Measurements from ENCODE around the gene INSC. TPM values are rescaled to one million over a fixed set of nuclear protein-coding genes. Genes with fewer than 3 reads are reported as not detected.
"Not testable (repeated sequence)": the region's sequence is repeated elsewhere in the genome, so short reads cannot be mapped to it uniquely, and the experiment has no call there.

INSC gene, protein sequence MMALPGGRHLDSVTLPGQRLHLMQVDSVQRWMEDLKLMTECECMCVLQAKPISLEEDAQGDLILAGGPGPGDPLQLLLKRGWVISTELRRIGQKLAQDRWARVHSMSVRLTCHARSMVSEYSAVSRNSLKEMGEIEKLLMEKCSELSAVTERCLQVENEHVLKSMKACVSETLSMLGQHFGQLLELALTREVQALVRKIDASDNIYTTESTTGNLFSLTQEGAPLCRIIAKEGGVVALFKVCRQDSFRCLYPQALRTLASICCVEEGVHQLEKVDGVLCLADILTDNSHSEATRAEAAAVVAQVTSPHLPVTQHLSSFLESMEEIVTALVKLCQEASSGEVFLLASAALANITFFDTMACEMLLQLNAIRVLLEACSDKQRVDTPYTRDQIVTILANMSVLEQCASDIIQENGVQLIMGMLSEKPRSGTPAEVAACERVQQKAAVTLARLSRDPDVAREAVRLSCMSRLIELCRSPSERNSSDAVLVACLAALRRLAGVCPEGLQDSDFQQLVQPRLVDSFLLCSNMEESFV
- 1 to 10 TPM in 1 of 4 donors, under 1 TPM in 3; 0.41 to 1.1 (median 0.57) TPM for polyA plus RNA-seq (ENCODE audit: insufficient read length in 4 of 4)

DNA sequence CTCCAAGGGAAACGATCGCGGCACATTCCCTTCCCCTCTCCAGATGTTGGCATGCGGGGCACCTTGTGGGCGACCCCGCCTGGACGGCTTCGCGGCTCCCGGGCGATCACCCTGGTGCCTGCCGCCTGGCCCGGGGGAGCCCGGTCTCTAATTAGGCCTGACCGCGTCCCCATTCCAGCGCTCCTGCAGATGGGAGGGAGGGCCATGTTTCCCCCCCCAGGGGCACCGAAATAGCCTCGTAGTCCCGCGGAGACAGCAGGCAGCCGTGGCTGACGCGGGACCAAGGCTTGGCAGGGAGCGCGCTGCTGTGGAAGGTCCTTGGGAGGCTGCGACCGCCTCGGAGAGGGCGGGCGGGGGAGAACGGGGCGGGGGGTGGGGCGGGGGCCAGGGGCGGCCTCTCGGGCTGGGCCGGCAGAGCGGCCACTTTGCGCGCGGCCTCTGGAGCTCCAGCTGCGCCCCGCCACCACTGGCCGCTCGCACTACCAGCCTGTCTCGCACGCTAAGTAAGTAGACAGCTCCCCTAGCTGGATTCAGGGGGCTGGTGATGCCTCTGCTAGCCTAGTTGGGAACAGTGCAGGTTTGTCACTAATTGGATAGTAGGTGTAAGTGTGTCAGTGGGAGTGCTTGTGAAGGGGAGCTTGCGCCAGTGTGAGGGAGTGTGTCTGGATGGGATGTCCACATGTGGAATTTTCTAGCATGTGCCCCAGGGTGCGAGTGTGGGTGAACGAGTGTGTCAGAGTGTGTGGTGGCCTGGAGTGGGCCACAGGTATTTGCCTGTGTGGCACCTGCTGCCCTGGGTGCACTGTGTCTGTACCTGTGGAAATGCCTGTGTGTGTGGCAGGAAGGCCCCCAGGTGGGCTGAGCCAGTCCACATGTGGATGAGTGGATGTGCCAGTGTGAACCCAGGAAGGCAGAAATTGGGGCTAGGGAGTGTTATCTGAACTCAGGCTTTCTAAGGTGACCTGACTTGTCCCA, at the start of gene INSC:
TSS of gene INSC (plus strand) at position 423 of the 975 bp plus-strand sequence. CDS start 34,252 bp downstream, outside the sequence.
- peak in 1 of 4 donors; percentile 4 for DNase-seq (ENCODE audit: low read depth in 4 of 4, low spot score in 3 of 4)

DNA sequence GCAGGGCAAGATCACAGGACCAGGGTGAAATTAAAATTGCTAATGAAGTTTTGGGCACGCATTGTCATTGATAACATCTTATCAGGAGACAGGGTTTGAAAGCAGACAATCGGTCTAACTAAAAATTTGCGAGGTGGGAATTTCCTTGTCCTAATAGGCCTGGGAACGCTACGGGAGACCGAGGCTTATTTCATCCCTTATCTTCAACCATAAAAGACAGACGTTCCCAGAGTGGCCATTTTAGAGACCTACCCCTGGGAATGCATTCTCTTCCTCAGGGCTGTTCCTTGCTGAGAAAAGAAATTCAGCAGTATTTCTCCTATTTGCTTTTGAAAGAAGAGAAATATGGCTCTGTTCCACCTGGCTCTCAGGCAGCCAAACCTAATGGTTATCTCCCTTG, 45.0 kb upstream of the INSC start:
- not testable (repeated sequence) for DNase-seq (ENCODE audit: low read depth in 4 of 4, low spot score in 3 of 4)

- DNase-seq (ENCODE audit: low read depth in 4 of 4, low spot score in 3 of 4), result no peak
Measured at GRCh38 chr11:15071556-15072255, 43.0 kb upstream of the INSC start.

DNA sequence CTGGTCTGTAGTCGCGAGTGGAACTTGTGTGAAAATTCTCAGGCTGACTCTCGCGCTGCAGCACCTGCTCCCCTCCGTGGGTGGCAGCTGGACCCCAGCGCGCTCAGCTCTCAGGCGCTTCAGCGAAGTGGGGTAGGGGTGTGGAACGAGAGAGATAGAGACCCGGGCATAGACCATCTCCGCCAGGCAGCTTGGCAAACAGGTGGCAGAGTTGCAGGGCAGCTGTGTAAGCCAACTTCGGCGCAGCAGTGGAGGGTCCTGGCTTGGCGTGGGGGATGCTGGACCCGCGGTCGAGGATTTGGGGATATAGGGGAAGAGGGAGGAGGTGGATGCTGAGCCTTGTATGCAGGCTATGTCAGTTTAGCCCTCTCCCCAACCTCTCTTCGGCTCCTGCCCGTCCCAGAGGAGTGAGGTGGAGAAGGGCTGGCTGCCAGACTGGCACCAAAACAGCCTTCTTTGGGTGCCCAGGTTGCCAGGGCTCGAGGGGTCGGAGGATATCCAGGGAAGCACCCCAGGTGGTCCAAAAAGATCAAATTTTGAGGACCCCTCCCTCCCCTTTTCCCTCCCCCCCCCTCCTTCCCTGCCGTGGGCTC, 42.1 kb upstream of the INSC start:
- no peak for DNase-seq (ENCODE audit: low read depth in 4 of 4, low spot score in 3 of 4)

DNA sequence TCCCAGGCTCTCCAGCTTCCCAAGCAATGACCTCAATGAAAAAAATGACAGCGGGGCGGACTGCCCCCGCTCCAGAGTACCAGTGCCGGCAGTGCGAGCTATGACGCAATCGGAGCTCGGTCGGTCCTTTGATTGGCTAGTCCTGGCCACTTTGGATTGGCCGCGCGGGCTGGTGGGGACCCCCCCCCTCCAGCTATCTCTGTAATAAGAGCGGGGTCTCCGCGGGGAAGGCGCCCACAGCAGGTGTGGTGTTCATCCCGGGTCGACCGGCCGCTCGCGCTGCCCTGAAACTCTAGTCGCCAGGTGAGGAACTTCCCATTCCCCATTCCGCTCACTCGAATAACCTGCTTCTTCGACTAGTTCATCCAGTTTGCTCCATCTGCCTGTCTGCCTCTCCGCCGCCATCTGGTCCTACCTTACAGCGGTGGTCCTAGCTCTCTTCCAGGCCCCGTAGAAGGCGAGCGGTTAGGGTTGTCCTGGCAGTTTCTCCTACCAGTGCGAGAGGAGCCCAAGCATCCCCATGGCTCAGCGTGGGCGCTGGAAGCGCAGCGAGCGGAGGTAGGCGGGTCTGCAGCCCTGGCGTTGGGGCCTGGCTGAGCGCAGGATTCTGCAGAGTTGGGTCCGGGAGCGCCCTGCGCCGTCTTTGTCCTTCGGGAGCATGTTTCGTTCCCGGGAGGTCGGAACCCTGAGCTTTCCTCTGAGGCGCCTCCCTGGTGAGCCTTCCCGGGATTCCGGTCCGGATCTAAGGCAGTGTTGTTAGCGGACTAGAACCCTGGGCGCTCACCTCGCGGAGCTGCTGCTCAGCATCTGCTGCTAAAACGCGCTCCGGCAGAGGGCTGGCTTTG, 41.1 kb upstream of the INSC start, which contains the start of gene CALCB:
TSS of gene CALCB (plus strand) at position 233 of the 845 bp plus-strand sequence. CDS start 1,126 bp downstream, outside the sequence.
- peak in 3 of 4 donors; percentile 15 to 16 (median 16) for DNase-seq (ENCODE audit: low read depth in 4 of 4, low spot score in 3 of 4)

DNA sequence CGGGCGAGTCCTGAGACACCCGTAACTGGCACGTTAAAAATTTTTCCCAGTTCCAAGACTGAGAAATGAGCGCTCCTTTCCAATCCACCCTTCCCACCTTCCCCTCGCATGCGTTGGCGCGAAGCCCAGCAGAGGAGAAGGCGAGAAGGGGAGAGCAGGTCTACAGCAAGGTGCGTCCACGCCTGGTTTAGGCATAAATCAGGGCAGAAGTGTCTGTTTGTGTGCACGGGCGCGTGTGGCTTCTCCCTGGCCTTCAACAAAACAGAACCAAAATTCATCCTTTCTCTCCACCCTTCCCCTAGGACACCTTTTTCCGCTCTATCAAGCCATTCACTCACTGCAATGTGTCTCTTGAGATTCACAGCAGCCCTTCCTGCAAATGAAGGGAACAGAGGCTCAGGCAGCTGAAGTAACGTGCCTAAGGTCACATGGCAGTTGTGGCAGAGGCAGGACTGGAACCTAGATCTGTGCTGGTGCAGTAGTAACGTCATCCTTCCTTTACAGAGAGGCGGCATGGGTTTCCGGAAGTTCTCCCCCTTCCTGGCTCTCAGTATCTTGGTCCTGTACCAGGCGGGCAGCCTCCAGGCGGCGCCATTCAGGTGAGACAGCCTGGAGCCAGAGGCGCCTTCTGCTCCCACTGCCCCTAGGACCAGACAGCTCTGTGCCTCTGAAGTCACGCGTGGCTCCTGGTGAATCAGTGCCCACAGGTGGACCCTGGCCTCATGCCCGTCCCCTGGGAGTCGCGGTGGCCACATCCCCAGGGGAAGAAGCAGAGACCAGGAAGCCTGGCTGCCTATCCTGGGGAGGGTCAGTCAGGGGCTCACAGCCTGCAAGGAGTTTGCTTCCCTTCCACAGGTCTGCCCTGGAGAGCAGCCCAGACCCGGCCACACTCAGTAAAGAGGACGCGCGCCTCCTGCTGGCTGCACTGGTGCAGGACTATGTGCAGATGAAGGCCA, 40.2 kb upstream of the INSC start:
- peak; percentile 61 to 72 (median 69) for DNase-seq (ENCODE audit: low read depth in 4 of 4, low spot score in 3 of 4)

- DNase-seq (ENCODE audit: low read depth in 4 of 4, low spot score in 3 of 4), result no peak
Measured at GRCh38 chr11:15075162-15075526, 39.6 kb upstream of the INSC start.

- no peak for DNase-seq (ENCODE audit: low read depth in 4 of 4, low spot score in 3 of 4)
Measured at GRCh38 chr11:15091175-15091574, 23.5 kb upstream of the INSC start.

DNA sequence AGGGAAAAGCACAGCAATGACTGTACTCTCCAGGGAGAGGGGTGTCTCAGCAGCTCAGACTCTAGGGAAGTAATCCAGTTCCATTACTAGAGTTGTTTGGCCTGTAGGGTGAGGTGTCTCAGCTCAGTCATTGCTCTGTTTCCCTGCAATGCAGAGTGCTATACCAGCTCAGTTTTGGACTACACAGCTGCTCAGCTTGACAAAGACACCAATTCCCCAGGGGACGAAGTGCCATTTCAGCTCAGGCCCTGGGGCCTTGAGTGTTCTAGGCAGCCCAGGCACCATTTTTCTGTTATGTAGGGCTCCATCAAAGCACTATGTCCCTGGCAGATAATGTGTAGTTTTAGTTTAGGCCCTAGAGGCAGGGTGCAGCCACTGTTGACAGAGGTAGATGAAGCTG, 23.1 kb upstream of the INSC start:
- DNase-seq (ENCODE audit: low read depth in 4 of 4, low spot score in 3 of 4), result no peak

DNA sequence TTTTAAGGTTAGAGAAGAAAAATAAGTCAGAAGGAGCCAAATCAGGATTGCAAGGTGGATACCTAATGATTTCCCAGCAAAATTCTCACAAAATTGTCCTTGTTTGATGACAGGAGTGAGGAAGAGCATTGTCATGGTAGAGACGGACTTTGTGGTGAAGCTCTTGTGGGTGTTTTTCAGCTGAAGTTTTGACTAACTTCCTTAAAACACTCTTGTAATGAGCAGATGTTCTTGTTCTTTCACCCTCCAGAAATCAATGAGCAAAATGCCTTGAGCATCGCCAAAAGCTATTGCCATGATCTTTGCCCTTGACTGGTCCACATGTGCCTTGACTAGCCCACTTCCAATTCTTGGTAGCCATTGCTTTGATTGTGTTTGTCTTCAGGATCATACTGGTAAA, 21.3 kb upstream of the INSC start:
- no peak for DNase-seq (ENCODE audit: low read depth in 4 of 4, low spot score in 3 of 4)

DNA sequence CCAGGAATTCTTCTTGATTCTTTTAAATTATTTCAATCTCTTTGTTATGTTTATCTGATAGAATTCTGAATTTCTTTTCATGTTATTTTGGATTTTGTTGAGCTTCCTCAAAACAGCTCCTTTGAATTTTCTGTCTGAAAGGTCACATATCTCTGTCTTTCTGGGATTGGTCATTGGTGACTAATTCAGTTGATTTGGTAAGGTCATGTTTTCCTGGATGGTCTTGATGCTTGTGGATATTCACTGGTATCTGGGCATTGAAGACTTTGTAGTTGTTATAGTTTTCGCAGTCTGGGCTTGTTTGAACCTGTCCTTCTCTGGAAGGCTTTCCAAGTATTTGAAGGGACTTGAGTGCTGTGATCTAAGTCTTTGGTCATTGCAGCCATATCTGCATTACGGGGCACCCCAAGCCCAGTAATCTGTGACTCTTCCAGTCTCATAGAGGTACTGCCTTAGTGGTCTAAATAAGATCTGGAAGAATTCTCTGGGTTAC, 18.9 kb upstream of the INSC start:
- DNase-seq (ENCODE audit: low read depth in 4 of 4, low spot score in 3 of 4), result no peak

GRCh38 chr11:15097411-15097810, 17.3 kb upstream of the INSC start:
- no peak for DNase-seq (ENCODE audit: low read depth in 4 of 4, low spot score in 3 of 4)

DNA sequence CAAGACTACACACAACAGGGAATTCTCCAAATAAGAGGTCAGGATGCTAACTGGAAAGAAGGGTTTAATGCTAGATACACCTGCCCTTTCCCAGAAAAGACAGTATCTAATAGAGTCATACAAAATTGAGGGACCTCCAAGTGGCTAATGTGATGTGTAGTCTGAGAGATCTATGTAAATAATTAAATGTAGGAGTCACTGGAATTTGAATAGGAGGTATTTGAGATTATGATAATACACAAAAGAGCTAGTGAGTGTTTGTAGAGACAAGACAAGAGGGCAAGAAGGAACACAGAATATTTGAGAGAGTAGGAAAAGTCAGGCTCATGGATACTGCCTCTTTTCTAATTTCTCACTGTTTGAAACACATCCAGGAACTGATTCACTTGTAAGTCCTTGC, 15.5 kb upstream of the INSC start:
- no peak for DNase-seq (ENCODE audit: low read depth in 4 of 4, low spot score in 3 of 4)

- peak in 3 of 4 donors; percentile 27 to 41 (median 29) for DNase-seq (ENCODE audit: low read depth in 4 of 4, low spot score in 3 of 4)
Measured at GRCh38 chr11:15101072-15101709, 13.5 kb upstream of the INSC start.

DNA sequence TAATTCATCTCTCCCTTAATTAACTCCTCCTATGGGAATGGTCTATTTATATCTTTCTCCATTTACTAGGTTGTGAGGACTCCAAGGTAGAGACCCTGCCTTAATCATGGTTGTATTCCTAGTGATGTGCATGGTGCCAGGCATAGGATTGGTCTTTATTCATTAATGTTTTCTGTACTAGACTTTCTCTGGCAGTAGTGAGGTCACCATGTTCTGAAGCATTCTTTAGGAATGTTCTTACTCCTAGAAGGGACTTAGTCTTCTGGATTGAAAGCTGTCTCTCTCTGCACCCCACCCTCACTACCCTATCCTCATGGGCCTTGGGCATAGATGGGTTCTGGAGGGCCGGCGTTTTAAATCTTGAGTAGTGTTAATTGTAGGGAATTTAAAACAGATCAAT, 10.6 kb upstream of the INSC start:
- DNase-seq (ENCODE audit: low read depth in 4 of 4, low spot score in 3 of 4), result no peak

DNA sequence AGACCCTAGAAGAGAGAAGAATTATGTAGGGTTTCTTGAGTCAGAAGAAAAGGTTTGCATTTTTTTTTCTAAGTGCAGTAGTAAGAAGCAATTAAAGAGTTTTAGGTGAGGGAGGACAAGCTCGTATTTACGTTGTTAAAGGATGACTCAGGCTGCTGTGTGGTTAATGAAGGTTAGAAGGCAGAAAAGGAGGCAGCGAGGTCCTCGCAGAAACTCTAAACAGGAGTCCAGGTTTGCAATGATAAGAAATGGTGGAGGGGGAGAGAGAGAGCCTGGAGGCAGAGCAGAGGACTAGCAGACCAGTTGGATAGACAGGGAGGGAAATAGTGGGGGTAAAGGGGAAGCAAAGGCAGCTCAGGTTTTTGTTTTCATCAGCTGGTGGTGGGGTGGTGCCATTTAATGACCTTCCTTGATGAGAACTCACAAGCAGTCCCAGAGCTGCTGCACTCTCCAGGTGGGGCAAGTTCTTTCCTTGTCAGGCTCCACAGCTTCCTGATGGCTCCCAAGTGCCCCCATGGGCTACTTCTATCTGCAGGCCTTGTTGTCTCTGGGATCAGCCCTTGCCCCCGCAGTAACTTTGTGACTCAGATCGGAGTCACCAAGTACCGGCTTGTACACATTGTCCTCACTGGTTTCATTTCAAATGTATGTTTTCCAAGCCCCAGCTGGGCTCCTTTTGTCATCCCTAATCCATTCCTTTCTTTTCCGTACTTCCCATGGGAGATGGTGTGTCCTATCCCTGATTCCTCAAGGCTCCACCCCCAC, 8.3 kb upstream of the INSC start:
- no peak for DNase-seq (ENCODE audit: low read depth in 4 of 4, low spot score in 3 of 4)

All from right renal pelvis (tissue), 4 donors.